Astrocyte (in vitro differentiated cells and primary cell): ENCODE results near the gene RGSL1. TPM values are rescaled to one million over a fixed set of nuclear protein-coding genes. Genes with fewer than 3 reads are reported as not detected.

Experiments
- DNase-seq: peaks from one replicate; pipeline ENCODE4 v3.0.0-alpha.2; 2010; ENCODE audit warnings: low read depth
- FAIRE-seq: peaks from 2 replicates; lab custom pipeline; 2011; peaks lifted over from hg19 to GRCh38; lab: Jason Lieb, UNC
- H2AFZ ChIP-seq: 2 replicates; pipeline ENCODE4 v1.6.0; 2012; ENCODE audit warnings: low read depth, low read length, inconsistent platforms
- H3K27ac ChIP-seq: 2 replicates; pipeline ENCODE4 v1.5.1; 2011; ENCODE audit warnings: low read depth, low read length, inconsistent platforms
- H3K27me3 ChIP-seq: 2 replicates; pipeline ENCODE4 v1.6.0; 2011; ENCODE audit warnings: low read length, inconsistent platforms; ENCODE audit not compliant: insufficient read depth
- H3K36me3 ChIP-seq: 2 replicates; pipeline ENCODE4 v1.5.1; 2011; ENCODE audit warnings: low read length, inconsistent platforms; ENCODE audit not compliant: insufficient read depth
- H3K4me1 ChIP-seq: 2 replicates; pipeline ENCODE4 v1.5.1; 2011; ENCODE audit warnings: low read length, inconsistent platforms; ENCODE audit not compliant: insufficient read depth
- H3K4me2 ChIP-seq: 2 replicates; pipeline ENCODE4 v1.6.0; 2012; ENCODE audit warnings: low read length, inconsistent platforms
- H3K4me3 ChIP-seq: 2 replicates; pipeline ENCODE4 v1.5.1; 2011; ENCODE audit warnings: low read depth, mild to moderate bottlenecking, low read length, inconsistent platforms; ENCODE audit not compliant: insufficient read depth
- H3K79me2 ChIP-seq: 2 replicates; pipeline ENCODE4 v1.6.0; 2012; ENCODE audit warnings: mild to moderate bottlenecking, low read length, inconsistent platforms; ENCODE audit not compliant: insufficient read depth
- H3K9ac ChIP-seq: 2 replicates; pipeline ENCODE4 v1.6.0; 2012; ENCODE audit warnings: mild to moderate bottlenecking, low read length, inconsistent platforms
- H3K9me3 ChIP-seq: 2 replicates; pipeline ENCODE4 v1.5.1; 2012; ENCODE audit warnings: low read depth, mild to moderate bottlenecking, low read length, inconsistent platforms; ENCODE audit not compliant: insufficient read depth
- H4K20me1 ChIP-seq: 2 replicates; pipeline ENCODE4 v1.6.0; 2012; ENCODE audit warnings: low read length, inconsistent platforms; ENCODE audit not compliant: insufficient read depth
- H3K27ac Mint-ChIP-seq: one replicate; pipeline ENCODE4 v1.8.0; 2021; ENCODE audit warnings: mild to moderate bottlenecking, mixed read lengths; ENCODE audit not compliant: unreplicated experiment
- H3K27me3 Mint-ChIP-seq: one replicate; pipeline ENCODE4 v1.8.0; 2021; ENCODE audit warnings: low read depth, mixed read lengths; ENCODE audit not compliant: unreplicated experiment
- H3K36me3 Mint-ChIP-seq: one replicate; pipeline ENCODE4 v1.8.0; 2021; ENCODE audit warnings: low read depth, mixed read lengths; ENCODE audit not compliant: unreplicated experiment
- H3K4me1 Mint-ChIP-seq: one replicate; pipeline ENCODE4 v1.8.0; 2021; ENCODE audit warnings: low read depth, mixed read lengths; ENCODE audit not compliant: unreplicated experiment
- H3K4me3 Mint-ChIP-seq: one replicate; pipeline ENCODE4 v1.8.0; 2021; ENCODE audit warnings: mild to moderate bottlenecking, moderate library complexity, mixed read lengths; ENCODE audit not compliant: unreplicated experiment
- H3K9me3 Mint-ChIP-seq: one replicate; pipeline ENCODE4 v1.8.0; 2021; ENCODE audit warnings: mild to moderate bottlenecking, mixed read lengths; ENCODE audit not compliant: unreplicated experiment
- CTCF ChIP-seq: IDR thresholded peaks from 2 replicates; pipeline ENCODE4 v1.5.1; 2011; ENCODE audit warnings: low read depth, mild to moderate bottlenecking, inconsistent platforms, low read length, moderate library complexity; ENCODE audit not compliant: insufficient read depth
- EZH2 ChIP-seq: IDR thresholded peaks from 2 replicates; pipeline ENCODE4 v1.6.1; 2012; ENCODE audit warnings: mild to moderate bottlenecking, low read length, inconsistent platforms; ENCODE audit not compliant: insufficient read depth
- total RNA-seq: library from RNA; stranded (reverse); gene quantifications from 2 replicates; pipeline ENCODE4 v1.2.1, GENCODE V29; 2021

RGSL1 gene
- total RNA-seq, 1 donor from 2014 or later: not detected

GRCh38 chr1:182438326-182438725, 11.6 kb upstream of the RGSL1 start:
- Histone ChIP-seq H3K9me3 (no peaks in the 10 kb centered on the region), H3K27ac (no peak overlapping the region), H3K4me2 (no peak overlapping the region), H3K4me3 (no peak overlapping the region), H2AFZ (no peak overlapping the region), H3K79me2 (no peaks in the 10 kb centered on the region), H3K27me3 (no peaks in the 10 kb centered on the region), H3K4me1 (no peaks in the 10 kb centered on the region), H4K20me1 (no peaks in the 10 kb centered on the region), H3K9ac (no peak overlapping the region), H3K36me3 (no peaks in the 10 kb centered on the region)
- Mint-ChIP-seq H3K27me3 (peaks cover 6% of the 10 kb centered on the region), H3K27ac (no peak overlapping the region), H3K9me3 (peaks cover 13% of the 10 kb centered on the region), H3K4me1 (no peaks in the 10 kb centered on the region), H3K36me3 (no peaks in the 10 kb centered on the region), H3K4me3 (no peak overlapping the region)
- DNase-seq (no peak), FAIRE-seq (no peak)
- TF ChIP-seq CTCF (no peak), EZH2 (no peak)

- H3K27me3 ChIP-seq: no peaks in the 10 kb centered on the region
- H3K9me3 ChIP-seq: no peaks in the 10 kb centered on the region
- peaks cover 13% of the 10 kb centered on the region for H3K9me3 Mint-ChIP-seq
- no peak overlapping the region for H3K4me2 ChIP-seq
- no peaks in the 10 kb centered on the region for H3K4me1 Mint-ChIP-seq
- H3K79me2 ChIP-seq: no peaks in the 10 kb centered on the region
- no peak for FAIRE-seq
- no peak overlapping the region for H3K27ac Mint-ChIP-seq
- H3K36me3 ChIP-seq: no peaks in the 10 kb centered on the region
- no peak overlapping the region for H2AFZ ChIP-seq
- no peak for TF ChIP-seq CTCF
- TF ChIP-seq EZH2: no peak
- no peak for DNase-seq
- H3K4me1 ChIP-seq: no peaks in the 10 kb centered on the region
- H3K9ac ChIP-seq: no peak overlapping the region
- no peak overlapping the region for H3K4me3 ChIP-seq
- H3K27me3 Mint-ChIP-seq: peaks cover 6% of the 10 kb centered on the region
- no peak overlapping the region for H3K27ac ChIP-seq
- H3K36me3 Mint-ChIP-seq: no peaks in the 10 kb centered on the region
- no peak overlapping the region for H3K4me3 Mint-ChIP-seq
- no peaks in the 10 kb centered on the region for H4K20me1 ChIP-seq
These were observed 8.2 kb upstream of the RGSL1 start for GRCh38 chr1:182441719-182442118.

- FAIRE-seq: no peak
- H4K20me1 ChIP-seq: no peaks in the 10 kb centered on the region
- H3K36me3 ChIP-seq: no peaks in the 10 kb centered on the region
- H3K27ac ChIP-seq: no peak overlapping the region
- no peaks in the 10 kb centered on the region for H3K79me2 ChIP-seq
- H3K27me3 ChIP-seq: no peaks in the 10 kb centered on the region
- H2AFZ ChIP-seq: no peak overlapping the region
- no peak overlapping the region for H3K27ac Mint-ChIP-seq
- peaks cover 10% of the 10 kb centered on the region for H3K9me3 Mint-ChIP-seq
- no peak overlapping the region for H3K4me3 ChIP-seq
- no peak overlapping the region for H3K9ac ChIP-seq
- TF ChIP-seq EZH2 (no peak), CTCF (no peak)
- no peak overlapping the region for H3K4me2 ChIP-seq
- no peaks in the 10 kb centered on the region for H3K36me3 Mint-ChIP-seq
- H3K4me3 Mint-ChIP-seq: no peak overlapping the region
- no peaks in the 10 kb centered on the region for H3K9me3 ChIP-seq
- no peak for DNase-seq
- no peaks in the 10 kb centered on the region for H3K4me1 Mint-ChIP-seq
- H3K4me1 ChIP-seq: no peaks in the 10 kb centered on the region
- H3K27me3 Mint-ChIP-seq: peaks cover 6% of the 10 kb centered on the region
These were observed 7.6 kb upstream of the RGSL1 start for GRCh38 chr1:182442333-182442732.
